Right lobe of liver (tissue), 6 donors: Measurements from ENCODE around the gene TAPBP. TPM values are rescaled to one million over a fixed set of nuclear protein-coding genes. Genes with fewer than 3 reads are reported as not detected.

Experiments
- ATAC-seq, 4 donors: fragments of 200-7000 bp; cut with Tn5 transposase; one replicate each; pipeline ENCODE4 v1.9.1; 2020; ENCODE audit warnings: mild to moderate bottlenecking in 4 of 4, moderate library complexity in 4 of 4
- DNase-seq, 3 donors: peaks; one replicate each; pipeline ENCODE4 v3.0.0-alpha.2; 2020
- H3K27ac ChIP-seq, 3 donors: fragments of 200-600 bp; one replicate each; pipeline ENCODE4 v1.8.0; 2022
- H3K27me3 ChIP-seq, 2 donors: fragments of 200-600 bp; one replicate each; pipeline ENCODE4 v1.8.0; 2022
- H3K36me3 ChIP-seq, 4 donors: fragments of 200-600 bp; sonication (generic) in 1 of 4; one replicate each; pipeline versions ENCODE4 v1.5.1 to v1.8.0; 2017 to 2022; ENCODE audit warnings: control low read depth in 1 of 4
- H3K4me1 ChIP-seq, 4 donors: fragments of 200-600 bp; sonication (generic) in 1 of 4; one replicate each; pipeline versions ENCODE4 v1.5.1 to v1.8.0; 2017 to 2022; ENCODE audit warnings: control low read depth in 1 of 4
- H3K4me3 ChIP-seq, 3 donors: fragments of 200-600 bp; one replicate each; pipeline ENCODE4 v1.8.0; 2022
- H3K9me3 ChIP-seq, 4 donors: fragments of 200-600 bp; sonication (generic) in 1 of 4; one replicate each; pipeline versions ENCODE4 v1.5.1 to v1.8.0; 2017 to 2022; ENCODE audit warnings: control low read depth in 1 of 4
- POLR2A ChIP-seq: fragments of 450-650 bp; IDR thresholded peaks from one replicate; pipeline ENCODE4 v1.6.1; 2017; ENCODE audit warnings: antibody characterized with exemption, mild to moderate bottlenecking
- WGBS: methylation state at CpG from one replicate; pipeline ENCODE4 v1.1.6; 2018; ENCODE audit warnings: low coverage, low lambda C conversion rate; ENCODE audit not compliant: insufficient coverage; ENCODE audit errors: missing lambda C conversion rate; 5-methylcytosine and 5-hydroxymethylcytosine counted together
- intact Hi-C, 2 donors: fragments of 100-400 bp; cut with DNase I; formaldehyde crosslinking; loops; one replicate each; pipeline versions ENCODE4 v1.11.2 to v1.14.1; 2022
- total RNA-seq, 6 experiments: library from RNA; depleted of rRNA in 2 of 6; stranded (reverse); fragments of >200 nt in 2 of 6; fragmentation: NEBNext Ultra II Directional in 3 of 6; extraction: Animal tissue kit (Norgen Biotek cat#: 25700) in 3 of 6; gene quantifications; one replicate each; pipeline versions ENCODE4 v1.1.0 to v1.2.4, GENCODE V29; 2016 to 2023
- TF ChIP-seq, protein P1 (sequence below), 4 donors: fragments of 200-600 bp in 3 of 4; fragments of 450-650 bp in 1 of 4; IDR thresholded peaks; one replicate each; pipeline versions ENCODE4 v1.5.1 to v1.8.0; 2016 to 2022; ENCODE audit warnings: antibody characterized with exemption in 4 of 4, mild to moderate bottlenecking in 2 of 4
- donor health status: DM: no; HTN: yes; CAD: no.
- donor health status: DM: no; HTN: no; CAD: no.
- donor health status: DM: no; HTN: no; CAD: no.
- donor health status: DM: no; HTN: yes; CAD: no.
- donor health status: DM: no; HTN: yes; CAD: no.

The TAPBP gene
- total RNA-seq, 6 experiments from 2014 or later: 89.2 to 140 (median 124) TPM

DNA sequence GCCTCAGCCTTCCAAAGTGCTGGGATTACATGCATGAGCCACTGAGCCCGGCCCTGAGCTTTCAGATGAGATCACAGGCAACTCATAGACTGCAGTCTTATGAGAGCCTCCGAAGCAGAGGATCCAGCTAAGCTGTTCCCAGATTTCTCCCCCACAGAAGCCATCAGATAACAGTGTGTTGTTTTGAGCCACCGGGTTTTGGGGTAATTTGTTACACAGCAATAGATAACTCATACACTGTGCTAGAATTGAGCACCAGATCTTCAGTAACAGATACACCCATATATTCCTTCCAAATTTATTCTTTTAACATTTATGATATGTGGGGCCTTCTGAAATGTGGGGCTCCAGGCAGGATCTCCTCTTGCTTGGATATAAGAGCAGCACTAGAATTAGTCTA, 22.6 kb upstream of the TAPBP start:
- intact Hi-C loops: no loop called here
- H3K27me3 ChIP-seq: no peaks in the 10 kb centered on the region
- no peak for ATAC-seq
- no peaks in the 10 kb centered on the region for H3K9me3 ChIP-seq
- H3K36me3 ChIP-seq: no peaks in the 10 kb centered on the region
- no CpG with 5 or more reads among the region's 3 CpGs for WGBS
- TF ChIP-seq POLR2A: no peak
- TF ChIP-seq, protein P1, sequence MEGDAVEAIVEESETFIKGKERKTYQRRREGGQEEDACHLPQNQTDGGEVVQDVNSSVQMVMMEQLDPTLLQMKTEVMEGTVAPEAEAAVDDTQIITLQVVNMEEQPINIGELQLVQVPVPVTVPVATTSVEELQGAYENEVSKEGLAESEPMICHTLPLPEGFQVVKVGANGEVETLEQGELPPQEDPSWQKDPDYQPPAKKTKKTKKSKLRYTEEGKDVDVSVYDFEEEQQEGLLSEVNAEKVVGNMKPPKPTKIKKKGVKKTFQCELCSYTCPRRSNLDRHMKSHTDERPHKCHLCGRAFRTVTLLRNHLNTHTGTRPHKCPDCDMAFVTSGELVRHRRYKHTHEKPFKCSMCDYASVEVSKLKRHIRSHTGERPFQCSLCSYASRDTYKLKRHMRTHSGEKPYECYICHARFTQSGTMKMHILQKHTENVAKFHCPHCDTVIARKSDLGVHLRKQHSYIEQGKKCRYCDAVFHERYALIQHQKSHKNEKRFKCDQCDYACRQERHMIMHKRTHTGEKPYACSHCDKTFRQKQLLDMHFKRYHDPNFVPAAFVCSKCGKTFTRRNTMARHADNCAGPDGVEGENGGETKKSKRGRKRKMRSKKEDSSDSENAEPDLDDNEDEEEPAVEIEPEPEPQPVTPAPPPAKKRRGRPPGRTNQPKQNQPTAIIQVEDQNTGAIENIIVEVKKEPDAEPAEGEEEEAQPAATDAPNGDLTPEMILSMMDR (IDR thresholded peaks at IDR 0.05): no peak
- no peaks in the 10 kb centered on the region for H3K4me1 ChIP-seq
- H3K27ac ChIP-seq: no peak overlapping the region
- no peak overlapping the region for H3K4me3 ChIP-seq
- no peak for DNase-seq

DNA sequence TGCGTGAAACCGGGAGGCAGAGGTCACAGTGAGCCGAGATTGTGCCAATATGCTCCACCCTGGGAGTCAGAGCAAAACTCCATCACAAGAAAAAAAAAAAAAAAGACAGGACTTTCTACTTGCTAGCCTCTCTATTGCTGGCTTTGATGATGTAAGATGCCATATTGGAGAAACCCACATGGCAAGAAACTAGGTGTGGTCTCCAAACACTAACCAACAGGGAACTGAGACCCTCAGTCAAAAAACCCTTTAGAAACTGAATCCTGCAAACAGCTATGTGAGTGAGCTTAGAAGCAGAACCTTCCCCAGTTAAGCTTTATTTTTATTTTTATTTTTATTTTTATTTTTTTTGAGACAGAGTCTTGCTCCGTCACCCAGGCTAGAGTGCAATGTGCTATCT, 22.0 kb upstream of the TAPBP start:
- no peaks in the 10 kb centered on the region for H3K4me1 ChIP-seq
- no peaks in the 10 kb centered on the region for H3K27me3 ChIP-seq
- intact Hi-C loops: no loop called here
- no peak overlapping the region for H3K4me3 ChIP-seq
- H3K27ac ChIP-seq: no peak overlapping the region
- 33% methylated on average over 1 of the region's 4 CpGs for WGBS
- TF ChIP-seq, protein P1 (IDR thresholded peaks at IDR 0.05): no peak
- TF ChIP-seq POLR2A: no peak
- H3K9me3 ChIP-seq: no peaks in the 10 kb centered on the region
- no peak for DNase-seq
- no peak for ATAC-seq
- H3K36me3 ChIP-seq: no peaks in the 10 kb centered on the region

DNA sequence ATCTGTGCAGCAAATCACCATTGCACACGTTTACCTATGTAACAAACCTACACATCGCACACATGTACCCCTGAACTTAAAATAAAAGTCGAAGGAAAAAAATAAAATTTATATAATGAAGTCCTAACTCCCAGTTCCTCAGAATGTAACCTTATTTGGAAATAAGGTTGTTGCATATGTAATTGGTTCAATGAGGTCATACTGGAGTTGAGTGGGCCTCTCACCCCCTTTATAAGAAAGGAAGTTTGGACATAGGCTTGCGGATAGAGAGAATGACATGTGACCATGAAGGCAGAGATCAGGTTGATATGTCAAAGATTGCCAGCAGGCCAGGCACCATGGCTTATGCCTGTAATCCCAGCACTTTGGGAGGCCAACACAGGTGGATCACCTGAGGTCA, 19.8 kb upstream of the TAPBP start:
- H3K36me3 ChIP-seq: no peaks in the 10 kb centered on the region
- H3K9me3 ChIP-seq: no peaks in the 10 kb centered on the region
- intact Hi-C loops: no loop called here
- 74% methylated on average over 4 of the region's 4 CpGs for WGBS
- no peak for ATAC-seq
- no peaks in the 10 kb centered on the region for H3K4me1 ChIP-seq
- TF ChIP-seq, protein P1 (IDR thresholded peaks at IDR 0.05): no peak
- TF ChIP-seq POLR2A: no peak
- no peak overlapping the region for H3K4me3 ChIP-seq
- no peak overlapping the region for H3K27ac ChIP-seq
- DNase-seq: no peak
- no peaks in the 10 kb centered on the region for H3K27me3 ChIP-seq

DNA sequence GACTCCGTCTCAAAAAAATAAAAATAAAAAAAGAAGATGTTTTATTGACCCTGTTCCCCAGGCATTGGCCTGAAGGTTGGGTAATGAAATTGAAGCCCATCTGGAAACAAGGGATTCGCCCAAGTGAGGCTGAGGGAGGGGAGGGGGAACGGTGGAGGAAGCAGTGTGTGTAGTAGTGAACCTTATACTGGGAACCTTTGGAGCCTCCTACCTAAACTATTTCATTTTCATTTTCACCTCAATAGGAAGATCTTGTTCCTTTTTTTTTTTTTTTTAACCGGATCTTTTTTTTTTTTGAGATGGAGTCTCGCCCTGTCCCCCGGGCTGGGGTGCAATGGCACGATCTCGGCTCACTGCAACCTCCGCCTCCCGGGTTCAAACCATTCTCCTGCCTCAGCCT, 16.9 kb upstream of the TAPBP start:
- 68% methylated on average over 10 of the region's 10 CpGs for WGBS
- no peaks in the 10 kb centered on the region for H3K4me1 ChIP-seq
- ATAC-seq: no peak
- H3K9me3 ChIP-seq: no peaks in the 10 kb centered on the region
- no peaks in the 10 kb centered on the region for H3K27me3 ChIP-seq
- H3K4me3 ChIP-seq: no peak overlapping the region
- no peak for DNase-seq
- TF ChIP-seq, protein P1 (IDR thresholded peaks at IDR 0.05): no peak
- H3K27ac ChIP-seq: no peak overlapping the region
- intact Hi-C loops: no loop called here
- no peaks in the 10 kb centered on the region for H3K36me3 ChIP-seq

DNA sequence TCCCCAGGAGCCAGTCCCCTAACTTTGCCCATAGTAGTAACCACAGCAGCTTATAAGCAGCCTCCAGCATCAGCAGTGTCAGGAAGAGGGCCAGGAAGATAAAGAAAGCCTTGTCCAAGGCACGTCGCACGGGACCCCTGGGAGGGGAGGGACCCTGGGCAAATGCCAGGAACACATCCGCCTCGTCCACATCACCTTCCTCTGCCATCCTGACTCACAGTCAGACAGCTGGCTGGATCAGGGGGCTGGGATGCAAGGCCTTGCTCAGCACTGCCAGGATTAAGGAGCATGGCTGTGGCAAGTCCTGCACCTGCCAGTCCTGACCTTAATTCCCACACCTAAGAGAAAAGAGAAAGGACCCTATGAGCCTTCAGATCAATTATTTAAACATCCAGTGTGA, 15.2 kb upstream of the TAPBP start:
- intact Hi-C loops: no loop called here
- WGBS: 80% methylated on average over 2 of the region's 5 CpGs
- Histone ChIP-seq H3K36me3 (no peaks in the 10 kb centered on the region), H3K4me1 (peaks cover 0 to under 1% (median 0%) of the 10 kb centered on the region in 4 donors), H3K27ac (no peak overlapping the region), H3K4me3 (no peak overlapping the region), H3K27me3 (no peaks in the 10 kb centered on the region), H3K9me3 (no peaks in the 10 kb centered on the region)
- no peak for TF ChIP-seq POLR2A
- TF ChIP-seq, protein P1 (IDR thresholded peaks at IDR 0.05): no peak
- ATAC-seq: no peak
- no peak for DNase-seq
